ENCODE data around the gene ASCL3. TPM values are rescaled to one million over a fixed set of nuclear protein-coding genes. Genes with fewer than 3 reads are reported as not detected.

Gene ASCL3
- total and polyA plus RNA-seq, 2 donors (not counting 1 experiment from before 2014, with no cell fraction given) = not detected

DNA sequence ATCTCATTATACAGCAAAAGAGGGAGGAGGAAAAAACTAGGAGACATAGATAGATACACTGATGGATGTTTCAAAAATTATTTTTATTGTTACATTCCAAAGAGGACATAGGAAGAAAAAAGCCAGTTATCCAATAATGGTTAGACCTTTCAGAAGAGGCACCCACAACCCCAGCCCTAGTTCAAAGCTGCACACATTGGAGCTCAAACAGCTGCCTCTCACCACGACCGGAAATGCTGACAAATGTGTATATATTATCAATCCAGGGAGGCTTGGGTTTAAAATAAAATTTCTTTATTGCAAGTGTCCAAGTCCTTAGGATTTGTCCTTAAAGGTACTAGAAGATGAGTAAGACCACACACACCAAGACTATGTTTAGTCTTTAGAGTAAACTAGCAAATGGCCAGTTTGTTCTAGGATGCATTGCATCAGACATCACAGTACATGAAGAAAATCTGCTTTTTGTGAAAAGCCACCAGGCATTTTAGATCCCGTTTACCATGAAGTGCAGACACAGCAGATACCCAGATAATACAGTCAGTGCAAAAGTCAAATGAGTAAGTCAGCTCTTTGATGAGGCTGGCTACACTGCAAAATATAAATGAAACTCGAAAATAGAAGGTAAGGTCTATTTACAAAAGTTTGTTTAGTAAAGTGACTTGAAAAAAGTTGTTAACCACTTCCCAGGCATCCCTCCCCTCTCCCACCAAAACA is 4.6 kb upstream of the ASCL3 start:
- ATAC-seq (ENCODE audit: low read depth) (no peak), DNase-seq (no peak)
- Mint-ChIP-seq H3K4me1 (no peaks in the 10 kb centered on the region), H3K9me3 (ENCODE audit: insufficient read depth) (no peaks in the 10 kb centered on the region), H3K27me3 (no peaks in the 10 kb centered on the region), H3K4me3 (no peak overlapping the region), H3K27ac (no peak overlapping the region)
- Histone ChIP-seq H3K4me1 (ENCODE audit: control insufficient read depth in 2 of 2, insufficient read depth in 2 of 2, low read length in 2 of 2) (no peaks in the 10 kb centered on the region), H3K79me2 (ENCODE audit: control insufficient read depth, insufficient read depth, low read length) (no peaks in the 10 kb centered on the region), H2AFZ (ENCODE audit: insufficient read depth, low read depth, low read length, poor library complexity, severe bottlenecking) (no peak overlapping the region), H3K27me3 (replicated peaks in 1 of 4; ENCODE audit: control extremely low read depth in 1 of 4, control insufficient read depth in 3 of 4, insufficient read depth in 4 of 4, low read length in 3 of 4) (no peaks in the 10 kb centered on the region), H3K9ac (ENCODE audit: low read length) (no peak overlapping the region), H3K9me3 (ENCODE audit: control extremely low read depth in 1 of 3, control insufficient read depth in 2 of 3, insufficient read depth in 1 of 3, low read length in 2 of 3) (no peaks in the 10 kb centered on the region), H3K4me3 (ENCODE audit: control extremely low read depth in 1 of 5, extremely low read depth in 1 of 5, insufficient read depth in 1 of 5, low read depth in 2 of 5, low read length in 4 of 5) (no peak overlapping the region), H3K36me3 (replicated peaks in 1 of 2; ENCODE audit: control extremely low read depth in 1 of 2, control insufficient read depth in 1 of 2, extremely low read depth in 1 of 2, insufficient read depth in 2 of 2, low read length in 1 of 2) (peaks cover 2 to 39% of the 10 kb centered on the region in 2 experiments), H3K4me2 (replicated peaks; ENCODE audit: low read depth, low read length, poor library complexity, severe bottlenecking) (no peak overlapping the region), H4K20me1 (ENCODE audit: control insufficient read depth, insufficient read depth, low read length, poor library complexity, severe bottlenecking) (peaks cover under 1% of the 10 kb centered on the region), H3K27ac (ENCODE audit: low read length in 2 of 2) (no peak overlapping the region)
- intact Hi-C loops (cut with micrococcal nuclease) = no loop called here
- ChIA-PET POLR2A (no interaction called here), CTCF (interaction anchor here (2.4 kb wide), 1 partner anchor 12 kb away, joined by 8 read pairs; no protein-coding TSS in a partner anchor)
- no CpG with 5 or more reads among the region's 4 CpGs for WGBS (ENCODE audit: insufficient coverage)
- TF ChIP-seq, protein P1, sequence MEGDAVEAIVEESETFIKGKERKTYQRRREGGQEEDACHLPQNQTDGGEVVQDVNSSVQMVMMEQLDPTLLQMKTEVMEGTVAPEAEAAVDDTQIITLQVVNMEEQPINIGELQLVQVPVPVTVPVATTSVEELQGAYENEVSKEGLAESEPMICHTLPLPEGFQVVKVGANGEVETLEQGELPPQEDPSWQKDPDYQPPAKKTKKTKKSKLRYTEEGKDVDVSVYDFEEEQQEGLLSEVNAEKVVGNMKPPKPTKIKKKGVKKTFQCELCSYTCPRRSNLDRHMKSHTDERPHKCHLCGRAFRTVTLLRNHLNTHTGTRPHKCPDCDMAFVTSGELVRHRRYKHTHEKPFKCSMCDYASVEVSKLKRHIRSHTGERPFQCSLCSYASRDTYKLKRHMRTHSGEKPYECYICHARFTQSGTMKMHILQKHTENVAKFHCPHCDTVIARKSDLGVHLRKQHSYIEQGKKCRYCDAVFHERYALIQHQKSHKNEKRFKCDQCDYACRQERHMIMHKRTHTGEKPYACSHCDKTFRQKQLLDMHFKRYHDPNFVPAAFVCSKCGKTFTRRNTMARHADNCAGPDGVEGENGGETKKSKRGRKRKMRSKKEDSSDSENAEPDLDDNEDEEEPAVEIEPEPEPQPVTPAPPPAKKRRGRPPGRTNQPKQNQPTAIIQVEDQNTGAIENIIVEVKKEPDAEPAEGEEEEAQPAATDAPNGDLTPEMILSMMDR (IDR thresholded peaks at IDR 0.05) = no peak
- no peak for TF ChIP-seq EZH2 (IDR thresholded peaks at IDR 0.05; ENCODE audit: borderline replicate concordance, insufficient read depth, low read depth, low read length, poor library complexity, severe bottlenecking)

DNA sequence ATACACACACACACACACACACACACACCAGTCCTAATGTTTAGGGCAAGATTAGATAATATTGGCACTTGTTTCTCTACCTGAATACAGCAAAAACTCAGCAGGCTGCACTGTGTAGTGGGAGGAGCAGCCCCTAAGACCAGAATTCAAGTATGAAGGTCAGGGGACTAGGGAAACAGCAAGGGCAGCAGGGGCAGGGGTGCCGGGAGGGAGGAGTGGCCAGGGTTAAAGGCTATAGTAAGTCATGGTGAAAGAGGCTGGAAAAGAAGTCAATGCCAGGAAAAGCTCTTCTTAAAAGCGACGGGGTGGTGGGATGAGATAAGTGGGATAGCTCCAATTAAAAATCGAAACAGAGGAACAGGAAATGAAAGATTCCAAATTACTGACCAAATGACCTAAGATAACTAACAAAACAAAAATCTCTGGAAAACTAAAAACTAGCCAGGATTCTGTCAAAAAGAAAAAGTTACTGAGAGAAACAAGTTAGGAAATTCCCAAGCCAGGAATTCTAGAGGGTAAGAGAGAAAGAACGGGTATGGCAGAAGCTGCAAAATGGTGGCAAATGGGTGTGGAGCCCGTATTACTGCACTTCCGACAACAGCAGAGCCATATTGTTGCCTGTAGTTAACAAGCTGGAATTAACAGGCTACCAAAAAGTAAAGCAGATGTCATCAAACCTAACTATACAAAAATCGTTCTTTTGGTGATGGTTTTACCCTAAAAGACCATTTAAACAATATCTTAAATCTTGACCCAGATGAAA is 1.3 kb downstream of the ASCL3 start:
- Histone ChIP-seq H3K36me3 (replicated peaks in 1 of 2; ENCODE audit: control extremely low read depth in 1 of 2, control insufficient read depth in 1 of 2, extremely low read depth in 1 of 2, insufficient read depth in 2 of 2, low read length in 1 of 2) (no peaks in the 10 kb centered on the region), H3K4me3 (ENCODE audit: control extremely low read depth in 1 of 5, extremely low read depth in 1 of 5, insufficient read depth in 1 of 5, low read depth in 2 of 5, low read length in 4 of 5) (no peak overlapping the region), H3K27me3 (replicated peaks in 1 of 4; ENCODE audit: control extremely low read depth in 1 of 4, control insufficient read depth in 3 of 4, insufficient read depth in 4 of 4, low read length in 3 of 4) (no peaks in the 10 kb centered on the region), H2AFZ (ENCODE audit: insufficient read depth, low read depth, low read length, poor library complexity, severe bottlenecking) (no peak overlapping the region), H3K9me3 (ENCODE audit: control extremely low read depth in 1 of 3, control insufficient read depth in 2 of 3, insufficient read depth in 1 of 3, low read length in 2 of 3) (no peaks in the 10 kb centered on the region), H3K4me1 (ENCODE audit: control insufficient read depth in 2 of 2, insufficient read depth in 2 of 2, low read length in 2 of 2) (no peaks in the 10 kb centered on the region), H3K79me2 (ENCODE audit: control insufficient read depth, insufficient read depth, low read length) (no peaks in the 10 kb centered on the region), H3K27ac (ENCODE audit: low read length in 2 of 2) (no peak overlapping the region), H3K9ac (ENCODE audit: low read length) (no peak overlapping the region), H3K4me2 (replicated peaks; ENCODE audit: low read depth, low read length, poor library complexity, severe bottlenecking) (no peak overlapping the region), H4K20me1 (ENCODE audit: control insufficient read depth, insufficient read depth, low read length, poor library complexity, severe bottlenecking) (no peaks in the 10 kb centered on the region)
- H3K27me3 Mint-ChIP-seq = peaks cover 9% of the 10 kb centered on the region
- no peaks in the 10 kb centered on the region for H3K9me3 Mint-ChIP-seq (ENCODE audit: insufficient read depth)
- H3K4me1 Mint-ChIP-seq = peaks cover 3% of the 10 kb centered on the region
- H3K4me3 Mint-ChIP-seq = no peak overlapping the region
- ATAC-seq (ENCODE audit: low read depth) (no peak), DNase-seq (no peak)
- intact Hi-C loops (cut with micrococcal nuclease) = no loop called here
- WGBS (ENCODE audit: insufficient coverage) = 93% methylated on average over 2 of the region's 8 CpGs
- POLR2A ChIA-PET = no interaction called here
- TF ChIP-seq, protein P1 (IDR thresholded peaks at IDR 0.05) = no peak
- no peak for TF ChIP-seq EZH2 (IDR thresholded peaks at IDR 0.05; ENCODE audit: borderline replicate concordance, insufficient read depth, low read depth, low read length, poor library complexity, severe bottlenecking)
- no peak overlapping the region for H3K27ac Mint-ChIP-seq
- CTCF ChIA-PET = no interaction called here
